ACC112 (cell line): ENCODE results near the gene SUSD5.
"Not testable (repeated sequence)": the region's sequence is repeated elsewhere in the genome, so short reads cannot be mapped to it uniquely, and the experiment has no call there.

Experiments
- H2AFZ ChIP-seq: fragments of 200-600 bp; sonication (generic); one replicate; pipeline ENCODE4 v1.6.0; 2017; ENCODE audit warnings: antibody characterized with exemption, low read length; ENCODE audit not compliant: unreplicated experiment
- H3K27ac ChIP-seq: fragments of 200-600 bp; sonication (generic); 2 replicates; pipeline ENCODE4 v1.5.1; 2014; ENCODE audit warnings: low read depth, mild to moderate bottlenecking, antibody characterized with exemption, low read length, moderate library complexity
- H3K27me3 ChIP-seq: fragments of 200-600 bp; sonication (generic); 2 replicates; pipeline ENCODE4 v1.6.1; 2014; ENCODE audit warnings: mild to moderate bottlenecking, antibody characterized with exemption, low read length, moderate library complexity, mixed read lengths; ENCODE audit not compliant: insufficient read depth
- H3K36me3 ChIP-seq: fragments of 200-600 bp; sonication (generic); 2 replicates; pipeline ENCODE4 v1.6.1; 2016; ENCODE audit warnings: mild to moderate bottlenecking, antibody characterized with exemption, low read length, moderate library complexity, mixed read lengths; ENCODE audit not compliant: insufficient read depth
- H3K4me1 ChIP-seq: fragments of 200-600 bp; sonication (generic); one replicate; pipeline ENCODE4 v1.6.1; 2016; ENCODE audit warnings: low read length, mixed read lengths; ENCODE audit not compliant: insufficient read depth, unreplicated experiment, control insufficient read depth
- H3K4me3 ChIP-seq: fragments of 200-600 bp; sonication (generic); 2 replicates; pipeline ENCODE4 v1.5.1; 2014; ENCODE audit warnings: mild to moderate bottlenecking, low read depth, low read length
- H3K79me2 ChIP-seq: fragments of 200-600 bp; sonication (generic); one replicate; pipeline ENCODE4 v1.6.0; 2016; ENCODE audit warnings: low read length; ENCODE audit not compliant: control insufficient read depth, unreplicated experiment, insufficient read depth

SUSD5 gene

GRCh38 chr3:33196538-33196937, 22.1 kb downstream of the SUSD5 start:
- H3K79me2 ChIP-seq, result no peaks in the 10 kb centered on the region
- H3K4me1 ChIP-seq, result no peaks in the 10 kb centered on the region
- H3K27ac ChIP-seq, result no peak overlapping the region
- H3K27me3 ChIP-seq, result no peaks in the 10 kb centered on the region
- H3K4me3 ChIP-seq, result no peak overlapping the region
- H2AFZ ChIP-seq, result no peak overlapping the region
- H3K36me3 ChIP-seq, result no peaks in the 10 kb centered on the region

- Histone ChIP-seq H2AFZ (no peak overlapping the region), H3K36me3 (no peaks in the 10 kb centered on the region), H3K4me3 (no peak overlapping the region), H3K27ac (no peak overlapping the region), H3K27me3 (no peaks in the 10 kb centered on the region), H3K79me2 (no peaks in the 10 kb centered on the region), H3K4me1 (no peaks in the 10 kb centered on the region)
These were observed 24.3 kb downstream of the SUSD5 start for GRCh38 chr3:33194303-33194702.

GRCh38 chr3:33187368-33187634, 31.3 kb downstream of the SUSD5 start:
- H3K27me3 ChIP-seq, result no peaks in the 10 kb centered on the region
- no peak overlapping the region for H3K4me3 ChIP-seq
- H2AFZ ChIP-seq, result no peak overlapping the region
- no peaks in the 10 kb centered on the region for H3K4me1 ChIP-seq
- H3K79me2 ChIP-seq, result no peaks in the 10 kb centered on the region
- H3K27ac ChIP-seq, result no peak overlapping the region
- no peaks in the 10 kb centered on the region for H3K36me3 ChIP-seq

GRCh38 chr3:33186524-33187367, 31.9 kb downstream of the SUSD5 start:
- Histone ChIP-seq H3K4me3 (no peak overlapping the region), H2AFZ (no peak overlapping the region), H3K36me3 (no peaks in the 10 kb centered on the region), H3K4me1 (no peaks in the 10 kb centered on the region), H3K27ac (no peak overlapping the region), H3K79me2 (no peaks in the 10 kb centered on the region), H3K27me3 (no peaks in the 10 kb centered on the region)

- Histone ChIP-seq H3K79me2 (no peaks in the 10 kb centered on the region), H3K4me1 (no peaks in the 10 kb centered on the region), H3K36me3 (no peaks in the 10 kb centered on the region), H3K4me3 (no peak overlapping the region), H3K27ac (no peak overlapping the region), H2AFZ (no peak overlapping the region), H3K27me3 (no peaks in the 10 kb centered on the region)
These were observed 33.7 kb downstream of the SUSD5 start for GRCh38 chr3:33184863-33185262.

- H3K79me2 ChIP-seq, H2AFZ ChIP-seq, H3K36me3 ChIP-seq, H3K4me3 ChIP-seq, H3K27me3 ChIP-seq, H3K27ac ChIP-seq, H3K4me1 ChIP-seq: not testable (repeated sequence)
These were observed 37.0 kb downstream of the SUSD5 start for GRCh38 chr3:33181641-33182040.

GRCh38 chr3:33181229-33181628, 37.4 kb downstream of the SUSD5 start:
- Histone ChIP-seq H3K4me1 (no peaks in the 10 kb centered on the region), H2AFZ (no peak overlapping the region), H3K27ac (no peak overlapping the region), H3K36me3 (0 out of 2 replicates have a peak, but pooled peaks cover 4% of the 10 kb centered on the region), H3K27me3 (no peaks in the 10 kb centered on the region), H3K79me2 (no peaks in the 10 kb centered on the region), H3K4me3 (no peak overlapping the region)

- Histone ChIP-seq H3K79me2 (no peaks in the 10 kb centered on the region), H3K27ac (no peak overlapping the region), H3K4me3 (no peak overlapping the region), H2AFZ (no peak overlapping the region), H3K36me3 (0 out of 2 replicates have a peak, but pooled peaks cover 4% of the 10 kb centered on the region), H3K4me1 (no peaks in the 10 kb centered on the region), H3K27me3 (no peaks in the 10 kb centered on the region)
These were observed 39.5 kb downstream of the SUSD5 start for GRCh38 chr3:33179132-33179531.

- Histone ChIP-seq H3K36me3 (peaks cover 4% of the 10 kb centered on the region; the same call in 1 of the 2 replicates), H3K27me3 (no peaks in the 10 kb centered on the region), H3K4me1 (no peaks in the 10 kb centered on the region), H3K27ac (no peak overlapping the region), H2AFZ (no peak overlapping the region), H3K79me2 (no peaks in the 10 kb centered on the region), H3K4me3 (no peak overlapping the region)
These were observed 43.7 kb downstream of the SUSD5 start for GRCh38 chr3:33174711-33175414.

GRCh38 chr3:33174095-33174494, 44.5 kb downstream of the SUSD5 start:
- no peak overlapping the region for H3K4me3 ChIP-seq
- H2AFZ ChIP-seq, result no peak overlapping the region
- no peaks in the 10 kb centered on the region for H3K4me1 ChIP-seq
- H3K36me3 ChIP-seq, result peaks cover under 1% of the 10 kb centered on the region; the same call in 1 of the 2 replicates
- no peaks in the 10 kb centered on the region for H3K27me3 ChIP-seq
- H3K27ac ChIP-seq, result no peak overlapping the region
- no peaks in the 10 kb centered on the region for H3K79me2 ChIP-seq

GRCh38 chr3:33173672-33174071, 44.9 kb downstream of the SUSD5 start:
- Histone ChIP-seq H3K4me3 (no peak overlapping the region), H2AFZ (no peak overlapping the region), H3K79me2 (no peaks in the 10 kb centered on the region), H3K36me3 (no peaks in the 10 kb centered on the region; the same call in 1 of the 2 replicates), H3K4me1 (no peaks in the 10 kb centered on the region), H3K27me3 (no peaks in the 10 kb centered on the region), H3K27ac (no peak overlapping the region)
